ENCODE results near the gene FFAR2.
"Not testable (repeated sequence)": the region's sequence is repeated elsewhere in the genome, so short reads cannot be mapped to it uniquely, and the experiment has no call there.

The FFAR2 gene

GRCh38 chr19:35474594-35474993 lies 26.5 kb downstream of the FFAR2 start:
- not testable (repeated sequence) for H3K36me3 ChIP-seq (ENCODE audit: control insufficient read depth, low read depth, low read length); H3K9ac ChIP-seq (ENCODE audit: low read length); H3K4me3 ChIP-seq (ENCODE audit: low read length); H3K4me1 ChIP-seq (ENCODE audit: control insufficient read depth, low read depth, low read length); H3K27me3 ChIP-seq (ENCODE audit: control insufficient read depth, insufficient read depth, low read length); H3K9me3 ChIP-seq (ENCODE audit: control insufficient read depth, low read depth, low read length); H3K27ac ChIP-seq (ENCODE audit: low read length)

DNA sequence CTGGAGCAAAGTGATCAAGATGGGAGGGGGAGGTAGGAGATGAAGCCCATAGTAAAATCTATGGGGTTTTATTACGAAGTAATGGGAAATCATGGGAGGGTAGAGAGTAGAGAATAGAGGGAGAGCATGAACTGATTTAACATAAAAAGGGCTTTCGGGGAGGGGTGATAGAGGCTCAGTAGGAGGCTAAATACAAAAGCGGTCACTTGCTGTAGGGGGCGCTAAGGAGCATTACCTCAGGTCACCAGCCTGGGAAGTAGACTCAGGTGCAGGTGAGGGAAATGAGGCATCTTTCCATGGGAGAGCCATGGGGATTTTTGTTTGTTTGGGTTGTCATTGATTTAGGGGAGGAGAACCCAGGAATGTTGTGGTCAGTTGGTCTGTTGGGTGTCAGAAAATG lies 28.1 kb downstream of the FFAR2 start:
- Histone ChIP-seq H3K9ac (ENCODE audit: low read length) (no peak overlapping the region), H3K4me1 (ENCODE audit: control insufficient read depth, low read depth, low read length) (peaks cover 3% of the 10 kb centered on the region), H3K27ac (ENCODE audit: low read length) (no peak overlapping the region), H3K36me3 (ENCODE audit: control insufficient read depth, low read depth, low read length) (no peaks in the 10 kb centered on the region), H3K4me3 (ENCODE audit: low read length) (no peak overlapping the region), H3K9me3 (ENCODE audit: control insufficient read depth, low read depth, low read length) (no peaks in the 10 kb centered on the region), H3K27me3 (ENCODE audit: control insufficient read depth, insufficient read depth, low read length) (no peaks in the 10 kb centered on the region)

- no peaks in the 10 kb centered on the region for H3K27me3 ChIP-seq (ENCODE audit: control insufficient read depth, insufficient read depth, low read length)
- H3K4me1 ChIP-seq (ENCODE audit: control insufficient read depth, low read depth, low read length), result no peaks in the 10 kb centered on the region
- H3K4me3 ChIP-seq (ENCODE audit: low read length), result no peak overlapping the region
- H3K27ac ChIP-seq (ENCODE audit: low read length), result no peak overlapping the region
- no peaks in the 10 kb centered on the region for H3K9me3 ChIP-seq (ENCODE audit: control insufficient read depth, low read depth, low read length)
- no peak overlapping the region for H3K9ac ChIP-seq (ENCODE audit: low read length)
- no peaks in the 10 kb centered on the region for H3K36me3 ChIP-seq (ENCODE audit: control insufficient read depth, low read depth, low read length)
These were observed 31.0 kb downstream of the FFAR2 start for GRCh38 chr19:35478794-35479677.

DNA sequence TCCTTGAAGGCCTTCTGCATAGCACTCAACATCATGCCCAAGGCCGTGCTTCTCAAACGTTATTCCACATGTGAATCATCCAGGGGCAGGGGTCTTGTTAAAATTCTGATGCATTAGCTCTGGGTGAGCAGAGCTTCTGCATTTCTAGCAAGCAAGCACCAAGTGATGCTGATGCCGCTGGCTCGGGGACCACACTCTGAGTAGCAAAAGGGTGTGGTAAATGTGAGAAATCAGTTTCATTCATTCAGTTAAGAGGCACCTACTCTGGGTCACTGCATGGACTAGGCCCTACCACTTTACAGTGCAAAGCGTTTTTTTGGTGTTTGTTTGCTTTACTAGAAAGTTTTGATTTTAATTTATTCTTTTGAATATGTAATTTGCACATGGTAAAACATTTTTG lies 35.0 kb downstream of the FFAR2 start:
- Histone ChIP-seq H3K4me1 (ENCODE audit: control insufficient read depth, low read depth, low read length) (no peaks in the 10 kb centered on the region), H3K9ac (ENCODE audit: low read length) (no peak overlapping the region), H3K9me3 (ENCODE audit: control insufficient read depth, low read depth, low read length) (no peaks in the 10 kb centered on the region), H3K4me3 (ENCODE audit: low read length) (no peak overlapping the region), H3K27me3 (ENCODE audit: control insufficient read depth, insufficient read depth, low read length) (peaks cover 5% of the 10 kb centered on the region), H3K36me3 (ENCODE audit: control insufficient read depth, low read depth, low read length) (no peaks in the 10 kb centered on the region), H3K27ac (ENCODE audit: low read length) (no peak overlapping the region)

- Histone ChIP-seq H3K27me3 (ENCODE audit: control insufficient read depth, insufficient read depth, low read length) (peaks cover 5% of the 10 kb centered on the region), H3K9me3 (ENCODE audit: control insufficient read depth, low read depth, low read length) (no peaks in the 10 kb centered on the region), H3K9ac (ENCODE audit: low read length) (no peak overlapping the region), H3K27ac (ENCODE audit: low read length) (no peak overlapping the region), H3K4me1 (ENCODE audit: control insufficient read depth, low read depth, low read length) (no peaks in the 10 kb centered on the region), H3K36me3 (ENCODE audit: control insufficient read depth, low read depth, low read length) (no peaks in the 10 kb centered on the region), H3K4me3 (ENCODE audit: low read length) (no peak overlapping the region)
These were observed 36.4 kb downstream of the FFAR2 start for GRCh38 chr19:35484252-35485036.

DNA sequence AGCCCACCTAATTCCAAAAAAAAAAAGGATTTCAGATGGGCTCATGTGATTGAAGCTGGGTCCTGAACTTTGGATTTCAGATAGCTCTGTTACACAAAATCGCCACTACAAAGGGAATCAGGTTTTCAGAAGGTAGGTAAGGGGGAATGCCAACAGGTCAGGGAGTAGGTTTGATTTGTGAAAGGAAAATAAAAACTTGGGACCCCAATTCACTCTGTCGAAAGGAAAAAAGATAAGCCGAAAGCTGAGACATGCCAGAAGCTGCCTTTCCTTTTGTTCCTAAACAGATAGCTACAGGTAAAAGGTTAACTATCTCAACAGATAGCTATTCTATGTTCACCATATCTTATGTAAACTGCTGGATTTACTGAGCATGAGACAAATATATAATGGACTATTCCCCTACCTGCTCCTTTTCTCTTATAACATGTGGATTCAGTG lies 38.2 kb downstream of the FFAR2 start:
- Histone ChIP-seq H3K4me3 (ENCODE audit: low read length) (no peak overlapping the region), H3K27me3 (ENCODE audit: control insufficient read depth, insufficient read depth, low read length) (peaks cover 5% of the 10 kb centered on the region), H3K27ac (ENCODE audit: low read length) (no peak overlapping the region), H3K9me3 (ENCODE audit: control insufficient read depth, low read depth, low read length) (no peaks in the 10 kb centered on the region), H3K4me1 (ENCODE audit: control insufficient read depth, low read depth, low read length) (no peaks in the 10 kb centered on the region), H3K36me3 (ENCODE audit: control insufficient read depth, low read depth, low read length) (no peaks in the 10 kb centered on the region), H3K9ac (ENCODE audit: low read length) (no peak overlapping the region)

DNA sequence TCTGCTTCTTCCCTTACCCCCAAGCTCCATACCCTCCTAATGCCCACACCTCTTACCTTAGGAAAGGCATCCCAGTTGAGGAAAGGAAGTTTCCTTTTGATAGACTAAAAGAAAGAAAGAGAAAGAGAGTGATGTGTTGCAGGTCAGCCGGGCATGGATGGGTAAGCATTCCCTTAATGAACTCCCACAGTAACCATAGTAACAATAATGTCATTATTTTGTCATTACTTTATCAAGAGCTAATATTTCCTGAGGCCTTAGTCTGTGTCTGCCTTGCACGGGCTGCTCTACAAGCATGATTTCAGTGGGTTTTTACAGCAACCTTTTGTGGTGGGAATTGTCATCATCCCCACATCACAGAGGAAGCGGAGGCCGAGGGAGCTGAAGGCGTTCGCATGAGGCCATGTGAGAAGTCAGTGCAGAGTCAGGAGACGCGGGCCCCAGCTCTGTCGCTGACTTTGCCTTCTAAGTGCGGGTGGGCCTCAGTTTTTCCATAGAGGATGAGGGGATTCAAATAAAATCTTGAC lies 39.7 kb downstream of the FFAR2 start:
- no peaks in the 10 kb centered on the region for H3K9me3 ChIP-seq (ENCODE audit: control insufficient read depth, low read depth, low read length)
- no peaks in the 10 kb centered on the region for H3K36me3 ChIP-seq (ENCODE audit: control insufficient read depth, low read depth, low read length)
- no peak overlapping the region for H3K4me3 ChIP-seq (ENCODE audit: low read length)
- H3K4me1 ChIP-seq (ENCODE audit: control insufficient read depth, low read depth, low read length), result no peaks in the 10 kb centered on the region
- H3K27ac ChIP-seq (ENCODE audit: low read length), result no peak overlapping the region
- H3K27me3 ChIP-seq (ENCODE audit: control insufficient read depth, insufficient read depth, low read length), result peaks cover 5% of the 10 kb centered on the region
- no peak overlapping the region for H3K9ac ChIP-seq (ENCODE audit: low read length)

DNA sequence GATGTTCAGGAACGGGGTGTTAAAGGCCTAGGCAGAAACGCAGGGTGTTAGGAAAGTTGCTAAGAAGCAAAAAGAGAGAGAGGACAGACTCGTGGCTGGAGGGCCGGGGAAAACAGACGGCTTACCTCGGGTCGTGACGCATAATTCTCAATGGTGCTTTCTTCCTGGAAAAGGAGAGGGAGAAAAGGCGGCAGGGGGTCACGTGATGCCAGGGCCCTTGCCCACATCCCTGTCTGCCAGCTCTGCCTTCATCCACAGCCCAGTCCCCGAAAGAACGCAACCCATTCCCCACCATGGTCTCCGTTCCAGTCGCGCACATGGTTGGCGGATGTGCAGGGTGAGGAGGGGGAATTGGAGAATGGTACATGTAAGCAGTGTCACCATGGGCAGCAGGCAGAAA lies 40.6 kb downstream of the FFAR2 start:
- H3K4me3 ChIP-seq (ENCODE audit: low read length), result no peak overlapping the region

DNA sequence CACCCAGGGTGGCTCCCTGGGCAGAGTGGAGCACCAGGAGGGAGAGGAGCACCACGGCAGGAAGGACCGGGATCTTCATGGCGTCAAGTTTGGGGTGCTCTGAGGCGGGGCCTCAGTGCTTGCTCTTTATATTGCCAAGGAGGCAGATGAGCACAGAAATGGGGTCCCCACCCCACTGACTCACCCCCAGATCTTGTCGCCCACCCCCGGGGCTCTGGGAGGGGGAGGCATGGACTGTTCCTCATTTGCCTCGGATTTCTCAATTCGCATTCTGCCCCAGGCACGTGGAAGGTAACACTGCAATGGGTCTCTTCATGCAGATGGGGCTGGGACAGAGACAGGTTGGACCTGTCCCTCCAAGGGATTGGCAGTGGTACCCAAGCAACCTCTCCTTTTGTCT lies 42.3 kb downstream of the FFAR2 start, which contains the start of gene KRTDAP:
TSS of gene KRTDAP (minus strand) at position 101 of the 400 bp plus-strand sequence. CDS start at position 79, 22 bp downstream.
- no peak within 1 kb of the TSS for H3K27ac ChIP-seq (ENCODE audit: low read length)
- no peaks in the 10 kb centered on the region for H3K9me3 ChIP-seq (ENCODE audit: control insufficient read depth, low read depth, low read length)
- H3K4me1 ChIP-seq (ENCODE audit: control insufficient read depth, low read depth, low read length), result peaks cover 2% of the 10 kb centered on the region
- no peak within 1 kb of the TSS for H3K4me3 ChIP-seq (ENCODE audit: low read length)
- no peak within 1 kb of the TSS for H3K9ac ChIP-seq (ENCODE audit: low read length)
- no peaks in the 10 kb centered on the region for H3K36me3 ChIP-seq (ENCODE audit: control insufficient read depth, low read depth, low read length)
- peaks cover 5% of the 10 kb centered on the region for H3K27me3 ChIP-seq (ENCODE audit: control insufficient read depth, insufficient read depth, low read length)

More for the DNA sequence above, 40.6 kb downstream of the FFAR2 start:
- Histone ChIP-seq H3K27ac (ENCODE audit: low read length) (no peak overlapping the region), H3K9me3 (ENCODE audit: control insufficient read depth, low read depth, low read length) (no peaks in the 10 kb centered on the region), H3K4me1 (ENCODE audit: control insufficient read depth, low read depth, low read length) (no peaks in the 10 kb centered on the region), H3K36me3 (ENCODE audit: control insufficient read depth, low read depth, low read length) (no peaks in the 10 kb centered on the region), H3K27me3 (ENCODE audit: control insufficient read depth, insufficient read depth, low read length) (peaks cover 5% of the 10 kb centered on the region), H3K9ac (ENCODE audit: low read length) (no peak overlapping the region)

- peaks cover 3% of the 10 kb centered on the region for H3K27me3 ChIP-seq (ENCODE audit: control insufficient read depth, insufficient read depth, low read length)
- no peaks in the 10 kb centered on the region for H3K9me3 ChIP-seq (ENCODE audit: control insufficient read depth, low read depth, low read length)
- H3K4me1 ChIP-seq (ENCODE audit: control insufficient read depth, low read depth, low read length), result peaks cover 2% of the 10 kb centered on the region
These were observed 43.8 kb downstream of the FFAR2 start for GRCh38 chr19:35491836-35492360.

GRCh38 chr19:35493971-35494370 lies 45.9 kb downstream of the FFAR2 start:
- Histone ChIP-seq H3K4me3 (ENCODE audit: low read length) (no peak overlapping the region), H3K9ac (ENCODE audit: low read length) (no peak overlapping the region), H3K9me3 (ENCODE audit: control insufficient read depth, low read depth, low read length) (no peaks in the 10 kb centered on the region), H3K4me1 (ENCODE audit: control insufficient read depth, low read depth, low read length) (peaks cover 2% of the 10 kb centered on the region), H3K27me3 (ENCODE audit: control insufficient read depth, insufficient read depth, low read length) (no peaks in the 10 kb centered on the region), H3K27ac (ENCODE audit: low read length) (no peak overlapping the region), H3K36me3 (ENCODE audit: control insufficient read depth, low read depth, low read length) (peaks cover 7% of the 10 kb centered on the region)

More at GRCh38 chr19:35491836-35492360, 43.8 kb downstream of the FFAR2 start:
- H3K9ac ChIP-seq (ENCODE audit: low read length), result no peak overlapping the region
- H3K4me3 ChIP-seq (ENCODE audit: low read length), result no peak overlapping the region
- H3K27ac ChIP-seq (ENCODE audit: low read length), result no peak overlapping the region
- no peaks in the 10 kb centered on the region for H3K36me3 ChIP-seq (ENCODE audit: control insufficient read depth, low read depth, low read length)

Data from iPS-18a (cell line).